HepG2 (cell line): ENCODE results near the gene SGTB. TPM values are rescaled to one million over a fixed set of nuclear protein-coding genes. Genes with fewer than 3 reads are reported as not detected.

Experiments
- AKAP8 ChIP-seq: sonication (generic); formaldehyde crosslinking; IDR thresholded peaks from 2 replicates; pipeline ENCODE4 v1.5.1; 2020; ENCODE audit warnings: mild to moderate bottlenecking, missing genetic modification reagents
- CENPT ChIP-seq: sonication (generic); formaldehyde crosslinking; IDR thresholded peaks from 2 replicates; pipeline ENCODE4 v1.8.0; 2022; ENCODE audit warnings: low read depth, mild to moderate bottlenecking, moderate library complexity, missing genetic modification reagents
- HCFC1 ChIP-seq: fragments of 150-350 bp; IDR thresholded peaks from 2 replicates; pipeline ENCODE4 v1.6.1; 2014; ENCODE audit warnings: low read depth, low read length
- HMG20A ChIP-seq: IDR thresholded peaks from 2 replicates; pipeline ENCODE4 v1.6.1; 2016; ENCODE audit warnings: borderline replicate concordance
- HNRNPK ChIP-seq: fragments of 200-400 bp; formaldehyde crosslinking; IDR thresholded peaks from 2 replicates; pipeline ENCODE4 v1.6.1; 2018; ENCODE audit warnings: low read length, low read depth, moderate library complexity, mild to moderate bottlenecking; ENCODE audit not compliant: poor library complexity, severe bottlenecking
- JUN ChIP-seq: sonication (generic); formaldehyde crosslinking; IDR thresholded peaks from 2 replicates; pipeline ENCODE4 v1.4.0; 2020; ENCODE audit warnings: mild to moderate bottlenecking, missing genetic modification reagents
- MEIS2 ChIP-seq: sonication (generic); formaldehyde crosslinking; IDR thresholded peaks from 2 replicates; pipeline ENCODE4 v1.9.0; 2021; ENCODE audit warnings: mild to moderate bottlenecking, missing genetic modification reagents
- MYC ChIP-seq: sonication (generic); formaldehyde crosslinking; IDR thresholded peaks from 2 replicates; pipeline ENCODE4 v1.9.0; 2021; ENCODE audit warnings: missing genetic modification reagents, borderline replicate concordance
- PITX1 ChIP-seq: sonication (generic); formaldehyde crosslinking; IDR thresholded peaks from 2 replicates; pipeline ENCODE4 v1.5.1; 2020; ENCODE audit warnings: mild to moderate bottlenecking, missing genetic modification reagents
- SMAD3 ChIP-seq: sonication (generic); formaldehyde crosslinking; IDR thresholded peaks from 2 replicates; pipeline ENCODE4 v1.4.0; 2020; ENCODE audit warnings: missing genetic modification reagents
- SNAI1 ChIP-seq: sonication (generic); formaldehyde crosslinking; IDR thresholded peaks from 2 replicates; pipeline ENCODE4 v1.5.0; 2020; ENCODE audit warnings: mild to moderate bottlenecking, missing genetic modification reagents, borderline replicate concordance
- TBL1XR1 ChIP-seq: fragments of 150-350 bp; IDR thresholded peaks from 2 replicates; pipeline ENCODE4 v1.6.1; 2014; ENCODE audit warnings: borderline replicate concordance, low read length; ENCODE audit not compliant: partially characterized antibody
- TP53 ChIP-seq: sonication (generic); formaldehyde crosslinking; conservative IDR thresholded peaks from 2 replicates; pipeline ENCODE4 v1.4.0; 2020; ENCODE audit warnings: missing genetic modification reagents
- ZBTB49 ChIP-seq: sonication (generic); formaldehyde crosslinking; IDR thresholded peaks from 2 replicates; pipeline ENCODE4 v1.4.0; 2020; ENCODE audit warnings: missing genetic modification reagents, borderline replicate concordance
- ZFP62 ChIP-seq: sonication (generic); formaldehyde crosslinking; IDR thresholded peaks from 2 replicates; pipeline ENCODE4 v1.4.0; 2020; ENCODE audit warnings: missing genetic modification reagents
- ZNF251 ChIP-seq: sonication (generic); formaldehyde crosslinking; IDR thresholded peaks from 2 replicates; pipeline ENCODE4 v1.9.0; 2021; ENCODE audit warnings: mild to moderate bottlenecking, missing genetic modification reagents
- ZNF367 ChIP-seq: sonication (generic); formaldehyde crosslinking; IDR thresholded peaks from 2 replicates; pipeline ENCODE4 v1.4.0; 2020; ENCODE audit warnings: missing genetic modification reagents, borderline replicate concordance
- ZNF414 ChIP-seq: sonication (generic); formaldehyde crosslinking; IDR thresholded peaks from 2 replicates; pipeline ENCODE4 v1.5.0; 2020; ENCODE audit warnings: missing genetic modification reagents
- ZNF503 ChIP-seq: sonication (generic); formaldehyde crosslinking; IDR thresholded peaks from 2 replicates; pipeline ENCODE4 v1.4.0; 2020; ENCODE audit warnings: missing genetic modification reagents
- ZNF513 ChIP-seq: sonication (generic); formaldehyde crosslinking; conservative IDR thresholded peaks from 2 replicates; pipeline ENCODE4 v1.5.0; 2020; ENCODE audit warnings: missing genetic modification reagents
- ZNF709 ChIP-seq: sonication (generic); formaldehyde crosslinking; IDR thresholded peaks from 2 replicates; pipeline ENCODE4 v1.5.0; 2020; ENCODE audit warnings: mild to moderate bottlenecking, missing genetic modification reagents
- ZNF768 ChIP-seq: sonication (generic); formaldehyde crosslinking; IDR thresholded peaks from 2 replicates; pipeline ENCODE4 v1.4.0; 2020; ENCODE audit warnings: missing genetic modification reagents
- ZNF879 ChIP-seq: sonication (generic); formaldehyde crosslinking; IDR thresholded peaks from 2 replicates; pipeline ENCODE4 v1.8.1; 2023; ENCODE audit warnings: missing genetic modification reagents
- polyA plus RNA-seq, 8 experiments: library from polyadenylated mRNA; depleted of rRNA in 3 of 8; stranded (reverse) in 7 of 8; unstranded in 1 of 8; fragments of >200 nt; fragmentation: Illumina TruSeq in 4 of 8; extraction: Trizol in 4 of 8; gene quantifications; 2 replicates each; pipeline versions ENCODE4 v1.2.1 to v1.2.3, GENCODE V29; 2011 to 2016; ENCODE audit warnings: low read depth in 4 of 8, missing spikeins in 1 of 8, mixed read lengths in 1 of 8; ENCODE audit not compliant: insufficient read depth in 1 of 8
- total RNA-seq, 5 experiments: library from RNA; depleted of rRNA; stranded (reverse); fragments of >200 nt; fragmentation: Illumina TruSeq; extraction: Trizol; gene quantifications; 2 replicates each; pipeline ENCODE4 v1.2.3, GENCODE V29; 2016; ENCODE audit warnings: low read depth in 1 of 5

The SGTB gene
- total and polyA plus RNA-seq, 2 of the 13 experiments (the other 11 are each of a cell fraction or from before 2014, with no cell fraction given): 5.2 to 11.2 TPM

- TF ChIP-seq PITX1 (CRISPR knock-in tag): no peak
- peak; percentile 67; the same call in 1 of the 2 replicates for TF ChIP-seq HCFC1
- TF ChIP-seq ZNF879 (CRISPR knock-in tag): no peak
- TF ChIP-seq ZNF251 (CRISPR knock-in tag): no peak
- TF ChIP-seq ZNF503 (CRISPR knock-in tag): peak; percentile 45; the same call in 1 of the 2 replicates
- 0 out of 2 replicates have a peak, but pooled peaks have one; percentile 33 for TF ChIP-seq MEIS2 (CRISPR knock-in tag)
- TF ChIP-seq SMAD3 (CRISPR knock-in tag): peak; percentile 50; the same call in 1 of the 2 replicates
- TF ChIP-seq ZFP62: no peak
- no peak for TF ChIP-seq HNRNPK
- TF ChIP-seq ZBTB49 (CRISPR knock-in tag): no peak
- no peak for TF ChIP-seq ZNF414
- no peak for TF ChIP-seq TP53 (CRISPR knock-in tag)
- no peak for TF ChIP-seq ZNF367 (CRISPR knock-in tag)
- TF ChIP-seq AKAP8 (CRISPR knock-in tag): no peak
- peak; percentile 35; the same call in 1 of the 2 replicates for TF ChIP-seq MYC (CRISPR knock-in tag)
- no peak for TF ChIP-seq HMG20A (CRISPR knock-in tag)
- TF ChIP-seq CENPT: no peak
- TF ChIP-seq SNAI1: no peak
- TF ChIP-seq ZNF709 (CRISPR knock-in tag): no peak
- TF ChIP-seq JUN (CRISPR knock-in tag): no peak
- no peak for TF ChIP-seq ZNF768 (CRISPR knock-in tag)
- TF ChIP-seq TBL1XR1: no peak
- no peak for TF ChIP-seq ZNF513 (CRISPR knock-in tag)
Observed at GRCh38 chr5:65624571-65625555, 97.0 kb downstream of the SGTB start, which contains the start of the genes SHLD3 and TRAPPC13 (continued).
